Measurements from ENCODE around the gene SCYGR6. TPM values are rescaled to one million over a fixed set of nuclear protein-coding genes. Genes with fewer than 3 reads are reported as not detected.

Gene SCYGR6
- total and polyA plus RNA-seq, 10 donors = not detected

- no peak overlapping the region for H3K27ac ChIP-seq
- peaks cover 0 to 7% (median 0%) of the 10 kb centered on the region in 7 donors for H3K27me3 ChIP-seq (replicated peaks in 1 of 7)
- no peak for DNase-seq
- 41 to 62% (median 48%) methylated on average over 2 of the region's 2 CpGs for WGBS, 5 donors
- H3K36me3 ChIP-seq = no peaks in the 10 kb centered on the region
- H3K4me3 ChIP-seq = no peak overlapping the region
- no peak for TF ChIP-seq POLR2AphosphoS5 (IDR thresholded peaks at IDR 0.05)
- no peaks in the 10 kb centered on the region for H3K4me1 ChIP-seq
- intact Hi-C loops (cut with DNase I; ENCODE audit: low total_unique reads) = no loop called here
- peaks cover 0 to 7% (median 1%) of the 10 kb centered on the region in 8 donors for H3K9me3 ChIP-seq
Measured at GRCh38 chr2:227696990-227697679, 27.4 kb downstream of the SCYGR6 start.

GRCh38 chr2:227687189-227687588, 37.4 kb downstream of the SCYGR6 start:
- no peaks in the 10 kb centered on the region for H3K4me1 ChIP-seq
- no peaks in the 10 kb centered on the region for H3K9me3 ChIP-seq
- DNase-seq = no peak
- H3K4me3 ChIP-seq = no peak overlapping the region
- TF ChIP-seq POLR2A (IDR thresholded peaks at IDR 0.05) (no peak), POLR2AphosphoS5 (IDR thresholded peaks at IDR 0.05) (no peak), CTCF (IDR thresholded peaks at IDR 0.05 in 8 of 11, conservative IDR thresholded peaks at IDR 0.05 in 3 of 11) (no peak)
- no peak overlapping the region for H3K27ac ChIP-seq
- 73 to 93% (median 86%) methylated on average over 3 of the region's 3 CpGs for WGBS, 5 donors
- no peaks in the 10 kb centered on the region for H3K36me3 ChIP-seq
- intact Hi-C loops (cut with DNase I; ENCODE audit: low total_unique reads) = no loop called here
- peaks cover 0 to 6% (median 0%) of the 10 kb centered on the region in 7 donors for H3K27me3 ChIP-seq (replicated peaks in 1 of 7)

GRCh38 chr2:227684258-227684657, 40.3 kb downstream of the SCYGR6 start:
- H3K27ac ChIP-seq = no peak overlapping the region
- no peaks in the 10 kb centered on the region for H3K36me3 ChIP-seq
- H3K4me3 ChIP-seq = no peak overlapping the region
- intact Hi-C loops (cut with DNase I; ENCODE audit: low total_unique reads) = no loop called here
- H3K27me3 ChIP-seq (replicated peaks in 1 of 7) = peaks cover 0 to 6% (median 0%) of the 10 kb centered on the region in 7 donors
- TF ChIP-seq CTCF (IDR thresholded peaks at IDR 0.05 in 8 of 11, conservative IDR thresholded peaks at IDR 0.05 in 3 of 11) = no peak
- TF ChIP-seq POLR2AphosphoS5 (IDR thresholded peaks at IDR 0.05) = no peak
- no peak for TF ChIP-seq POLR2A (IDR thresholded peaks at IDR 0.05)
- WGBS, 5 donors = 84 to 95% (median 89%) methylated on average over 5 of the region's 5 CpGs
- no peaks in the 10 kb centered on the region for H3K9me3 ChIP-seq
- no peaks in the 10 kb centered on the region for H3K4me1 ChIP-seq
- no peak for DNase-seq

- 94 to 98% (median 95%) methylated on average over 3 of the region's 3 CpGs for WGBS, 5 donors
- Histone ChIP-seq H3K27me3 (replicated peaks in 1 of 7) (no peaks in the 10 kb centered on the region), H3K9me3 (no peaks in the 10 kb centered on the region), H3K4me1 (no peaks in the 10 kb centered on the region), H3K36me3 (no peaks in the 10 kb centered on the region), H3K4me3 (no peak overlapping the region), H3K27ac (no peak overlapping the region)
- intact Hi-C loops (cut with DNase I; ENCODE audit: low total_unique reads) = no loop called here
- no peak for DNase-seq
- TF ChIP-seq CTCF (IDR thresholded peaks at IDR 0.05 in 8 of 11, conservative IDR thresholded peaks at IDR 0.05 in 3 of 11) = no peak
- no peak for TF ChIP-seq POLR2AphosphoS5 (IDR thresholded peaks at IDR 0.05)
- TF ChIP-seq POLR2A (IDR thresholded peaks at IDR 0.05) = no peak
Measured at GRCh38 chr2:227677928-227678327, 46.6 kb downstream of the SCYGR6 start.

Measured in spleen (tissue), 11 donors.